ENCODE data around the gene TSPAN15.
A peak's percentile ranks its signal among the peaks of the same experiment; 100 is the strongest.
"Not testable (repeated sequence)": the region's sequence is repeated elsewhere in the genome, so short reads cannot be mapped to it uniquely, and the experiment has no call there.

TSPAN15 gene

GRCh38 chr10:69450395-69450794 is 870 bp upstream of the TSPAN15 start:
- not testable (repeated sequence) for DNase-seq

DNA sequence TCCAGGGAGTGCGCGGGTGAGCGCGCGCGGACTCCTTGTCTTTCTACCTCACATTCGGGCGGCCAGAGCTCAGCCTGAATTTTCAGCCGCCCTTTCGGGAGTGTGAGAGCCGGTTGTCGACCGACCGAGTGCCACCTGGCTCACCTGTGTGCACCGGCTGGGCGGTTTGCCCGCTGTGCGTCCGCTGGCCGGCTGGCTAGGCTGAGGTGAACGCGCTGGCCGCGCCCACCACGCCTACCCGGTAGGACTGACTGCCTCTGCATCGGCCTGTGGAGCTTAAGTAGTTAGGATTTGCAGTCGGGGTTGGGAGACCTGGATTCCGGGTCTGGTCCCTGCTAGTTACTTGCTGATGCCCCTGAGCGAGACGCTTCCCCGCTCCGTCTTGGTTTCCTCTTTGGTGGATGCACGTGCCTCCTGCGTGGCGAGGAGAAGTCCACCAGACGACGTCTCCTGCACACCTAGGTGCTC is 553 bp downstream of the TSPAN15 start:
- DNase-seq = no peak

DNA sequence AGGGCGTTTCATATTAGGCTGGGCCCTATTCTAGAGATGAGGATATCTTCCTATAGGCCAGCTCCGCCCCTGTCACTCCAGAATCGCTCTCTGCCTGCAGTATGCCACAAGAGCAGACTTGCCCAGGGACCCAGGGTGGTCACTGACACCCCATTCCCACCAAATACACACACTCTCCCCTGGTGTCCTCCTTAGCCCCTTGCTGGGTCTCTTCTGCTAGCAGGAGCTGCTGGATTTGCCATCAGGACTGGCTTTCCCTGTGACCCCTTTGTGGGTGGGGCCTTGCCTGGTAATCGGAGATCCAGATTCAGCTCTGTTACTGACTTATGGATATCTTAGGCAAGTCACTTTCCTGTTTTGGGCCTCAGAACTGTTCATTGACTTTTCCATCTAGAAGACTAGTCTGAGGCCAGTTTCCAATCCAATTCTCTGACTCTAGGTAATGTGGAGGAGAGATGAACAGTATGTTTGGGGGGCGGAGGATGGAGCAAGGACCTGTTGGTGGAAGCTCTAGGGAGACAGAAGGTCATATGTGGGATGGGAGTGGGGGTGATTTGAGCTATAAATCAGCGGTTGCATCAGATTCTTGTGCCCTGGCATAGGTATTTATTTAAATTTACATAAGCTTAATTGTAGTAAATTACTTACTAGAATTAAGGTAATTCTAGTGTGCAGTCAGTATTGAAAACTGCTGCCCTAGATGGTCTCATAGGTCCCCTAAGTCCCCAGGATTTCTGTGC is 1.6 kb downstream of the TSPAN15 start:
- DNase-seq = no peak

GRCh38 chr10:69453795-69454194 is 2.5 kb downstream of the TSPAN15 start:
- DNase-seq = no peak

- no peak for DNase-seq
Measured at GRCh38 chr10:69455006-69455763, 3.9 kb downstream of the TSPAN15 start.

DNA sequence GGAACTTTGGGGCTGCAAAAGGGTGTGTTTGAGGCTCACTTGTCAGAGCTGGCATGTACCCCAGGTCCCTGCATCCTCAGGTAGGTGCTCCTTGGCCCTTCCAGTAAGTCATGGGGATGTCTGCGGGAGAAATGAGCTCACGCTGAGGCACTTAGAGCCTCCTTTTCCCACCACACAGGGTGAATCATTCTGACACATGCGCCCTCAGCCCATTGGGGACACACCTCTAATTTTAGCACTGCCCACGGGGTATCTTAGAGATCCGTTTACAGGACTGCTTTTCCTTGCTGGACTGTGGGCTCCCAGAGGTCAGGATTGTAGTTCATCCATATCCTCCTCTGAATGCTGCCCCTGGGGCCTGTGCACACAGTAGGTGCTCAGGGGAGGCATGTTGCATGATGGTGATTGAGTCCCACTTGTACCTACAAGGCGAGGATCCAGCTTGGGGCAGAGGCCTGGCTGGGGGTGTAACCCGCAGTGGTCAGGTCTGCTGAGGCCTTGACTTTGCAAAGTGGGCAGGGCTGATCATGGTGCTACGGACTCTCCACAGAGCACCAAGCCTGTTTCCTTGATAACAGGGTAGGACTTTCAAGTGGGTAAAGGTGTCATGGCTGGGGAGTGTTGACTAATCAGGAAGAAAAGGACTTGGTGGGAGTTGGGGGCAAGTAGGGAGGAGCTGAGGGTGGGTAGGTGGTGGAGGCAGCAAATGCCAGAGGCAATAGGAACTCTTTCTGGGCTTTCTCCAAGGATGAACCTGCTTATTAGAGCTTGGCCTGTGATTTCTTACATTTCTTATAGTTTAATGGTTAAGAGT is 5.8 kb downstream of the TSPAN15 start:
- no peak for DNase-seq

DNA sequence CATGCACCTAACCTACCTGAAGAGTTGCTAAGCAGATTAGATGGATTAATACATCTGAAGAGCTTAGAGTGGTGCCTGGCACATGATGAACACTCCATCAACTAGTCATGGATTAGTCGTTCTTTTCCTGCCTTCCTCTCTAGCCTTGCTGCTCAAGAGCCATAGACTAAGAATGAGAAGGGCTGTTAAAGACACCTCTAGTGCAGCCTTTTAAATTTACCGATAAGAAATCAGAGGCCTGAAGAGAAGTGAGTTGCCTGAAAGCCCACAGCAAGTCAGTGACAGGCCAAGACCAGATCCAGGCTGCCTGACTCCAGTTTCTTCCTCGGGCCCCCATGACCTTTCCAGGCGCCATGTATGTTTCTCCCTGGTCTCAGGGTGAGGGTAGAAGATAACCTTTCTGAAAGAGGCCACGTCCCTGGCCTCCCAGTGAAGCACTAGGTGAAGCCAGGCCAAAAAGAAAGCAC is 6.5 kb downstream of the TSPAN15 start:
- no peak for DNase-seq

DNA sequence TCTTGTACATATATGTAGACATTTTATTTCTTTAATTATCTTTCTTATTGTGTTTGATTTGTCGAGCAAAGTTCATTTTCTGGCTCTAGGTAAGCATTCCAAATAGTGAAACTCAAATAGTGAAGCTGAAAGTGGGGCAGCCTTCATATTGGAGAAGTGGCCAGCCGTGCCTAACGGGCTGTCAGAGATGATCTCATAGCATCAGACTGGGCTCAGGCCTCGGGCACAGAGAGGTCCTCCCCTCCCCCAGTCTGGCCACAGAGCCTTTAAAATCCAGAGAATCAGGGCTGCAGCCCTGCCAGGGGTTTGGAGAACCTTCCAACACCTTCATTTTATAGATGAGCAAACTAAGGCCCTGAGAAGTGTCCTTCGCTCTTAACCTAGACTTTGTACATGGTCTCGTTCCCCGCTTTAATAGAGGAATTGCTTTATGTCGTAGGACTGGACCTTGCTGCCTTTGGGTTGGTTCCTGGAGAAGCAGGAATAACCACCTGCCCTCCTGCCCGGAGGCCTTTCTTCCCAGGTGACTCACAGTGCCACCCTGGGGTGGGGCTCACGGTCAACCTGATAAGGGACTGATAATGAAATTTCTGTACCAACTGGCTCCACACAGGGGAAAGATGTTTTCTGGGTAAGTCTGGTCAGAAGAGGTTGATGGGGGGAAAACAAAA is 7.3 kb downstream of the TSPAN15 start:
- DNase-seq = no peak

GRCh38 chr10:69459101-69459790 is 8.0 kb downstream of the TSPAN15 start:
- DNase-seq = no peak

GRCh38 chr10:69459893-69460575 is 8.8 kb downstream of the TSPAN15 start:
- no peak for DNase-seq

GRCh38 chr10:69460576-69461242 is 9.4 kb downstream of the TSPAN15 start:
- DNase-seq = no peak

DNA sequence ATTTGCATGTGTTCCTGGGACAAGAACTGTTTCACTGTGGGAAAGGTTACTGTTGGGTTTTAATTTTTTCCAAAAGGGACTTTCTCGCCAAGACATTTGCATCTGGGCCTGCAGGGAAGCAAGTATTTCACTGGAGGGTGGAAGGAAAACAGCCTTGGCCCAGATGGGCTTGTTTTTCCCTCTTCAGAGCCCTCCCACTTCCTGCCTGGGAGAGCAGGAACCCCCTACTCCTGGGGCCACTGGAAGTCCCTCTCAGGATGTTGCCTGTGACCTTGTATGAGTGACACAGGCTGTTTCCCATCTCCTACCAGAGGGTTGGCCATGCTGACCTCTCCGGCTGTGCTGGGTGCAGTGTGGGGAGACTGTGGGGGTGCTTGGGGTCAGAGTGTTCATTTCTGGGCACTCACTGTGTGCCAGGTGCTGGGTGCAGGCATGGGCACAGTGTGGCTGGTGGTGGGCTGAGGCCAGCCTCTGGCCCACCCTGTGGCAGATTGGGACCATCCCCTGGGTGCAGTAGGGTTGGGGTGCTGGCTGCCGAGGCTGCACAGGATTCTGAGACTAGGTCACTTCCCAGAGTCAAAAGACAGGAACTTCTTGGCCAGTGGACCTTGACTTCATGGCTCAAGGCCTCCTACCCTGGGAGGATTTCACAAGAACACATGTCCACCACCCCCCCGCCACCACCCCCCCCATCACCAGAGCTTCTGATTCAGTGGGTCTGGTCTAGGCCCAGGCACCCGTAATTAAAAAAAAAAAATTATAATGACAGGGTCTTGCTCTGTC is 10.2 kb downstream of the TSPAN15 start:
- DNase-seq = no peak

DNA sequence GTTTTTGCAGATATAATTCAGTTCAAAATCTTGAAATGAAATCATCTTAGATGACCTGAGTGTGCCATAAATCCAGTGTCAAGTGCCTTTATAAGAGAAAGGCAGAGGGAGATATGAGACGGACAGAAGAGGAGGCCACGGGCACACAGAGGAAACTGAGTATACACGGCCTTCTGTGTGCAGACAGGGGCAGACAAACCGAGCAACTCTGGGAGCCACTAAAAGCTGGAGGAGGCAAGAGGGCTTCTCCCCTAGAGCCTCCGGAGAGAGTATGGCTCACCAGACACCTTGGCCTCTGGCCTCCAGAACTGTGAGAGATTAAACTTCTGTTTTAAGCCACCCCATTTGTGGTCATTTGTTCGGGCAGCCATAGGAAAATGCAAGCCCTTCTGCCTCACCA is 12.6 kb downstream of the TSPAN15 start:
- no peak for DNase-seq

DNA sequence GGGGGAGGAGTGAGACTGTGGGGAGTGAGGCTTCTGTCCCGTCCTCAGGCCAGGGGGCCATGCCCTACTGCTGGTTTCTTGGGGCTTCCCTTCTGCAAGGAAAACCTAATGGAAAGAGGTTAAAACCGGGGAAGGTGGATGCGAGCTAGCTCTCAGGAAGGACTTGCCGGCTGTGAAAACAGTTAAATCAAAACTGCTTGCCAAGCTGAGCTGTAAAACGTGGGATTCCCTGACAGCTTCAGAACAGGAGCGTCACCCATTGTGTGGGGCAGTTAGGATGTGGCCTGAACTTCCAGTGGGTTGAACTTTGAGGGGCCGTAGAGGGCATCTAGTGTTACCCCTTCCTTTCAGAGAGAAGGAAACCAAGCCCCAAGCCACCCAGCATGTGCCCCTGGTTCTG is 13.1 kb downstream of the TSPAN15 start:
- DNase-seq = no peak

DNA sequence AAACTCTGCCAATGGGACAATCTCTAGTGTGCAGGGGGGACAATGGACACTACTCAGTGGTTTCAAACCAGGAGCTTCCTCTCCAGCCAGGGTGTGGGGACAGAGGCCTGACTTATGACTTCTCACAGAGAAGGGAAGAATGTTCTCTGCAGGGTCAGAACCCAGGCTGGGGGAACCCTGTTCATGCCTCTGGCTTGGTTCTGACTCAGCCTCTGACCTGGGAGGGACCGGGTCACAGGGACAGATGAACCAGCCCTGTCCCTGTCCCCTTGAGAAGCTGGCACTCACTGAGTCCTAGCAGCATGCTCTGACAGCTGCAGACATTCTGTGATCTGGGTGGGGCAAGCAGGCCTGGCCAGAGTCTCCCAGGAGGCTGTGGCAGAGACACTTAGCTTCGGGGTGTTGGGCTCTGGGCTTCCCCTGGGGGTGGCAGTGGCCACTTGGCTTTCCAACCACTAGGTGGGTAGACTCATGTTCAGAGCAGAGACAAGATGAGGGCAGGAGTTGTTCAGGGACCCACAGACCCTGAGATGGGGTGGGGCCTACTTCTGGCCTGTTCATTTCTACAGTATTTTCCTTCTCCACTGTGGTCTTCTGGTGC is 13.6 kb downstream of the TSPAN15 start:
- DNase-seq = peak; percentile 32

DNA sequence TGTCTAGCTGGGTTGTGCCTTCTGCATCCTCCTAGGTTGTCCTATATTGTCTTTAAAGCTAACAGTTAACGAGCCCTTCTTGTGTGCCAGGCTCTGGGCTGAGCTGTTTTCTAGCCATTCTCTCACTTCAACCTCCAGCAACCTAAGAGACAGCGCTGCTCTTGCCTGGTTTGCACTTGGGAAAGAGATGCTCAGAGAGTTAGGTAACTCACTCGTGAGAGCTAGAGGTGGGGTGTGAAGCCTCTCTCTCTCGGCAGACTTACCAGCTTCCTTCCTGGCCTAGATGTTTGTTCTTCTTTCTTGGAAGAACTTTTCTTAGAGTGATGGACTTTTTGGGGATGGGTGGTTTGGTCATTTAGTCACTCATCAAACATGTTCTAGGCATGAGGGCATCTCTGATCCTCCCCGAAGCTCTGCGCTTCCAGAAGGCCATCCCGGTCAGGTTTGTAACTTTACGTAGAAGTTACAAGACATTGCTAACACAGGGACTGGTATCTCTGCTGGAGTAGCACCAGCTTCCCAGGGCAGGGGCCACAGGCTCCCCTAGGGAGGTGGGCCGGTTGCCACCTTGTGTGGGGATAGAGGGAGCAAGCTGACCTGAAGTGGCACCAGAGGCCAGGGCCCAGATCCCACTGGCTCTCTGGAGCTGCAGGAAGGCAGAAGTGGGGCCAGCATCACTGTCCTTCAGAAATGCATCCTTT is 14.3 kb downstream of the TSPAN15 start:
- DNase-seq = peak; percentile 5

DNA sequence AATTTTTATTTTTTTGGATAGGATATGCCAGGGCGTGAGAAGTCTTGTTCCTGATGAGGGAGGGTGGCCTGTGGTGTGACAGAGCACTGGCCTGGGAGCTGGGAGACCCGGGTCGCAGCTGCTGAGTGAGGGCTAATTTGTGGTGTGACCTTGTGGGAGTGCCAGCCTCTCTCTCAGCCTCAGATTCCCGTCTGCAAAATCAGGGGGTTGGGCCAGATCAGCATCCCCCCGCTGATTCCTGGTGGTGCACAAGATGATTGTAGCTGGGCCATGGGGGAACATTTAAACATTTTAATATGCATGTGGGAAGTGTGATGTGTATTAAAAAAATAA is 14.9 kb downstream of the TSPAN15 start:
- no peak for DNase-seq

GRCh38 chr10:69466689-69467088 is 15.4 kb downstream of the TSPAN15 start:
- no peak for DNase-seq
